PC-9 (cell line): ENCODE data around the gene PSME4. TPM values are rescaled to one million over a fixed set of nuclear protein-coding genes. Genes with fewer than 3 reads are reported as not detected.

ENCODE experiments used
- BruUV-seq: library from RNA; stranded (reverse); fragments of 400-500 nt; replicated peaks from 2 replicates; lab custom pipeline; 2021; lab: Mats Ljungman, UMichigan
- CTCF ChIA-PET: fragments of 300-600 bp; sonication (Branson Sonifier 250); formaldehyde crosslinking; loops from one replicate; lab custom pipeline; 2022; ENCODE audit warnings: antibody characterized with exemption; lab: Charles Lee
- POLR2A ChIA-PET: fragments of 300-600 bp; sonication (Branson Sonifier 250); formaldehyde crosslinking; loops from one replicate; lab custom pipeline; 2022; ENCODE audit warnings: antibody characterized with exemption; ENCODE audit not compliant: unreplicated experiment; lab: Charles Lee
- DNase-seq, 2 experiments: peaks; one replicate each; pipeline versions ENCODE4 v3.0.0 to v3.0.0-alpha.2; 2015 to 2022; ENCODE audit warnings: mixed read lengths in 1 of 2
- H2AFZ ChIP-seq: fragments of 200-600 bp; sonication (generic); 2 replicates; pipeline ENCODE4 v1.8.1; 2017; ENCODE audit warnings: antibody characterized with exemption
- H3F3A ChIP-seq: fragments of 200-600 bp; sonication (generic); 2 replicates; pipeline ENCODE4 v1.8.1; 2017; ENCODE audit warnings: antibody characterized with exemption, mild to moderate bottlenecking, low read depth; ENCODE audit not compliant: insufficient read depth
- H3K27ac ChIP-seq: fragments of 200-600 bp; sonication (generic); 2 replicates; pipeline ENCODE4 v1.6.1; 2016; ENCODE audit warnings: mixed run types
- H3K27me3 ChIP-seq: fragments of 200-600 bp; sonication (generic); 2 replicates; pipeline ENCODE4 v1.6.1; 2016; ENCODE audit warnings: low read depth, mixed run types; ENCODE audit not compliant: insufficient read depth
- H3K36me3 ChIP-seq: fragments of 200-600 bp; sonication (generic); 2 replicates; pipeline ENCODE4 v1.6.1; 2016; ENCODE audit warnings: low read depth, mixed run types
- H3K4me1 ChIP-seq: fragments of 200-600 bp; sonication (generic); replicated peaks from 2 replicates; pipeline ENCODE4 v1.6.1; 2016; ENCODE audit warnings: mixed run types; ENCODE audit not compliant: insufficient read depth
- H3K4me2 ChIP-seq: fragments of 200-600 bp; sonication (generic); 2 replicates; pipeline ENCODE4 v1.6.1; 2017; ENCODE audit warnings: mixed run types
- H3K4me3 ChIP-seq: fragments of 200-600 bp; sonication (generic); 2 replicates; pipeline ENCODE4 v1.6.1; 2016; ENCODE audit warnings: mixed run types
- H3K79me2 ChIP-seq: fragments of 200-600 bp; sonication (generic); 2 replicates; pipeline ENCODE4 v1.6.1; 2017; ENCODE audit warnings: low read depth, mixed run types
- H3K9me2 ChIP-seq: fragments of 200-600 bp; sonication (generic); 2 replicates; pipeline ENCODE4 v1.8.1; 2017; ENCODE audit warnings: mild to moderate bottlenecking; ENCODE audit not compliant: insufficient read depth
- H3K9me3 ChIP-seq: fragments of 200-600 bp; sonication (generic); 2 replicates; pipeline ENCODE4 v1.8.1; 2016; ENCODE audit warnings: low read depth; ENCODE audit not compliant: insufficient read depth
- H4K20me1 ChIP-seq: fragments of 200-600 bp; sonication (generic); 2 replicates; pipeline ENCODE4 v1.8.1; 2017; ENCODE audit not compliant: insufficient read depth
- EZH2 ChIP-seq: fragments of 200-600 bp; sonication (generic); IDR thresholded peaks from 2 replicates; pipeline ENCODE4 v1.8.0; 2017; ENCODE audit warnings: antibody characterized with exemption, low read depth
- intact Hi-C: fragments of 100-400 bp; cut with micrococcal nuclease; formaldehyde crosslinking; loops from one replicate; pipeline ENCODE4 v1.10.0; 2022; ENCODE audit not compliant: unreplicated experiment
- microRNA-seq: library from miRNA; unstranded; fragments of <30 nt; microRNA quantifications from one replicate; pipeline ENCODE4 v1.2.0, GENCODE V29; 2021; ENCODE audit warnings: borderline number of aligned reads, borderline replicate concordance
- total RNA-seq: library from RNA; stranded (reverse); gene quantifications from 2 replicates; pipeline ENCODE4 v1.2.3, GENCODE V29; 2021
- TF ChIP-seq, protein P1 (sequence below): fragments of 200-600 bp; sonication (generic); conservative IDR thresholded peaks from 2 replicates; pipeline ENCODE4 v1.6.1; 2017; ENCODE audit warnings: mixed run types, antibody characterized with exemption, mild to moderate bottlenecking, moderate library complexity

Gene PSME4
- total RNA-seq, 1 experiment from 2014 or later, result 99.5 TPM

DNA sequence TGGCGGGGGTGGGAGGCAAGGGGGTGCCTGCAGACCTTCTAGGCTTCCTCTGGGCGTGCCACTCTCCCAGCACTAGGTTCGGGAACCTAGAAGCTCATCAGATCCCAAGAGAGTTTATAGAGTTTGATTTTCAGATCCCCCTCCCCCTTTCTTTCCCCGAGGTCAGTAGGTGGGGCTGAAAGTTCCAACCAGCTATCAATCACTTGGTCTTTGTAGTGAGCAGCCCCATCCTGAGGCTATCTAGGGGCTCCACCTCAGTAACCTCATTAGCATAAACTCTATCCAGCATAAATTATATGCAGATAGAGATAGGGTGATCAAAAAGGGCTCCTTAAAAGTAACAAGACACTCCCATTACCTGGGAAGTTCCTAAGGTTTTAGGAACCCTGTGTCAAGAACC is 151.2 kb downstream of the PSME4 start:
- Histone ChIP-seq H4K20me1 (no peaks in the 10 kb centered on the region; the same call in 1 of the 2 replicates), H3K36me3 (peaks cover 18% of the 10 kb centered on the region; the same call in 1 of the 2 replicates), H3F3A (peaks cover 9% of the 10 kb centered on the region; the same call in 1 of the 2 replicates), H3K27me3 (no peaks in the 10 kb centered on the region), H3K79me2 (no peaks in the 10 kb centered on the region), H3K27ac (no peak overlapping the region), H3K9me3 (no peaks in the 10 kb centered on the region), H3K4me3 (no peak overlapping the region), H3K4me1 (no peaks in the 10 kb centered on the region), H3K4me2 (no peak overlapping the region), H3K9me2 (no peaks in the 10 kb centered on the region), H2AFZ (no peak overlapping the region)
- BruUV-seq, result no TSS peak
- POLR2A ChIA-PET, result no interaction called here
- intact Hi-C loops, result no loop called here
- no peak for DNase-seq
- CTCF ChIA-PET, result no interaction called here
- TF ChIP-seq EZH2, result no peak
- TF ChIP-seq, protein P1, sequence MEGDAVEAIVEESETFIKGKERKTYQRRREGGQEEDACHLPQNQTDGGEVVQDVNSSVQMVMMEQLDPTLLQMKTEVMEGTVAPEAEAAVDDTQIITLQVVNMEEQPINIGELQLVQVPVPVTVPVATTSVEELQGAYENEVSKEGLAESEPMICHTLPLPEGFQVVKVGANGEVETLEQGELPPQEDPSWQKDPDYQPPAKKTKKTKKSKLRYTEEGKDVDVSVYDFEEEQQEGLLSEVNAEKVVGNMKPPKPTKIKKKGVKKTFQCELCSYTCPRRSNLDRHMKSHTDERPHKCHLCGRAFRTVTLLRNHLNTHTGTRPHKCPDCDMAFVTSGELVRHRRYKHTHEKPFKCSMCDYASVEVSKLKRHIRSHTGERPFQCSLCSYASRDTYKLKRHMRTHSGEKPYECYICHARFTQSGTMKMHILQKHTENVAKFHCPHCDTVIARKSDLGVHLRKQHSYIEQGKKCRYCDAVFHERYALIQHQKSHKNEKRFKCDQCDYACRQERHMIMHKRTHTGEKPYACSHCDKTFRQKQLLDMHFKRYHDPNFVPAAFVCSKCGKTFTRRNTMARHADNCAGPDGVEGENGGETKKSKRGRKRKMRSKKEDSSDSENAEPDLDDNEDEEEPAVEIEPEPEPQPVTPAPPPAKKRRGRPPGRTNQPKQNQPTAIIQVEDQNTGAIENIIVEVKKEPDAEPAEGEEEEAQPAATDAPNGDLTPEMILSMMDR, result no peak

DNA sequence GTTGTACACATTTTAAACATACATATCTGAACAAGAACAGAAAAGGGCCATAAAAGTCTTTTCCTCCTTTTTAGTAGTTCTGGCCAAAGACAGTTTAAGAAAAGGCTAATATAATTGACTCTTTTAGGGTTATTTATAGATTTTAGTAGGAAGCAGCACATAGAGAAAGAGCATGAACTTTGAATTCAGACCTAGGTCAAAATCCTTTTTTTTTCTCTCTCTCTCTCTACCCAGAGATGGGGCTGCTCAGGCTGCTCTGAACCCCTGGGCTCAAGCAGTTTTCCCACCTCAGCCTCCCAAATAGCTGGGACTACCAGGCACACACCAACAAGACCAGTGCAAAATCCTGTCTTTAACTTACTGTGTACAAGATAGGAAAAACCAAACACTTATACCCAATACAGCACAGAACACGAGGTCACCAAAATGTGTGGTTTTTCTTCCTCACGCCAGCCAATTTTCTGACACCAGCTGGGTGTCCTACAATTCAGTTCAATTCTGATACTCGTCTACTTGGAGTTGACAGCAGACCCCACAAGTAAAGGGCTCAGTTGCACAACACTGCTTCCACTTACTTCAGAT is 151.8 kb downstream of the PSME4 start:
- no peaks in the 10 kb centered on the region for H3K4me1 ChIP-seq
- no peak overlapping the region for H3K4me3 ChIP-seq
- ChIA-PET POLR2A (no interaction called here), CTCF (no interaction called here)
- H3K36me3 ChIP-seq, result peaks cover 18% of the 10 kb centered on the region; the same call in 1 of the 2 replicates
- no peaks in the 10 kb centered on the region for H4K20me1 ChIP-seq
- TF ChIP-seq EZH2, result no peak
- TF ChIP-seq, protein P1, result no peak
- no peaks in the 10 kb centered on the region for H3K9me2 ChIP-seq
- BruUV-seq, result no TSS peak
- no peak for DNase-seq
- H3K27me3 ChIP-seq, result no peaks in the 10 kb centered on the region
- no peaks in the 10 kb centered on the region for H3K79me2 ChIP-seq
- no peak overlapping the region for H3K27ac ChIP-seq
- H3K4me2 ChIP-seq, result no peak overlapping the region
- intact Hi-C loops, result no loop called here
- H3F3A ChIP-seq, result peaks cover 9% of the 10 kb centered on the region
- no peaks in the 10 kb centered on the region for H3K9me3 ChIP-seq
- no peak overlapping the region for H2AFZ ChIP-seq

Small RNA genes within 50 kb of the gene (microRNA-seq; reads per million reads assigned to microRNA genes)
- not detected for gene MIR3682

Other genes with a start within 250 kb of the PSME4 start
- gene CHAC2, start 203.2 kb downstream of the PSME4 start, total RNA-seq, result 2.7 and 5.0 TPM in 2 replicates
- 22.0 and 27.7 TPM in 2 replicates for gene ASB3, start 184.0 kb downstream of the PSME4 start, total RNA-seq
- 34.9 and 35.7 TPM in 2 replicates for gene ERLEC1, start 183.9 kb downstream of the PSME4 start, total RNA-seq
- gene GPR75, start 111.0 kb downstream of the PSME4 start, total RNA-seq, result 1.8 and 3.7 TPM in 2 replicates
- 23.9 and 25.9 TPM in 2 replicates for gene ACYP2, start 144.6 kb upstream of the PSME4 start, total RNA-seq